PC-3 (cell line): Measurements from ENCODE around the gene FSTL5. TPM values are rescaled to one million over a fixed set of nuclear protein-coding genes. Genes with fewer than 3 reads are reported as not detected.

Experiments used
- ATAC-seq: fragments of 200-7000 bp; cut with Tn5 transposase; 2 replicates; pipeline ENCODE4 v1.9.1; 2020; ENCODE audit warnings: mild to moderate bottlenecking, moderate library complexity
- BruUV-seq: library from RNA; stranded (reverse); fragments of 400-500 nt; replicated peaks from 2 replicates; lab custom pipeline; 2021; lab: Mats Ljungman, UMichigan
- CTCF ChIA-PET: fragments of 300-600 bp; sonication (Branson Sonifier 250); formaldehyde crosslinking; loops from one replicate; lab custom pipeline; 2022; ENCODE audit warnings: antibody characterized with exemption; lab: Charles Lee
- POLR2A ChIA-PET: fragments of 300-600 bp; sonication (Branson Sonifier 250); formaldehyde crosslinking; loops from one replicate; lab custom pipeline; 2022; ENCODE audit warnings: antibody characterized with exemption; ENCODE audit not compliant: unreplicated experiment; lab: Charles Lee
- DNase-seq: peaks from one replicate; pipeline ENCODE4 v3.0.0-alpha.2; 2015
- H2AFZ ChIP-seq: fragments of 300-600 bp; sonication (generic); 2 replicates; pipeline ENCODE4 v1.6.0; 2016; ENCODE audit warnings: antibody characterized with exemption, low read length
- H3F3A ChIP-seq: fragments of 300-600 bp; sonication (generic); one replicate; pipeline ENCODE4 v1.6.0; 2017; ENCODE audit warnings: antibody characterized with exemption, low read length, control low read depth, mild to moderate bottlenecking; ENCODE audit not compliant: unreplicated experiment
- H3K27ac ChIP-seq: fragments of 300-600 bp; sonication (generic); 2 replicates; pipeline ENCODE4 v1.5.1; 2016; ENCODE audit warnings: mild to moderate bottlenecking, low read length
- H3K27me3 ChIP-seq: fragments of 300-600 bp; sonication (generic); 2 replicates; pipeline ENCODE4 v1.6.1; 2016; ENCODE audit warnings: low read length, mixed read lengths
- H3K36me3 ChIP-seq: fragments of 300-600 bp; sonication (generic); 2 replicates; pipeline ENCODE4 v1.6.1; 2016; ENCODE audit warnings: low read depth, mixed run types, low read length, mixed read lengths
- H3K4me1 ChIP-seq: fragments of 300-600 bp; sonication (generic); 2 replicates; pipeline ENCODE4 v1.5.1; 2016; ENCODE audit warnings: low read length; ENCODE audit not compliant: insufficient read depth
- H3K4me2 ChIP-seq: fragments of 300-600 bp; sonication (generic); 2 replicates; pipeline ENCODE4 v1.6.0; 2016; ENCODE audit warnings: low read length
- H3K4me3 ChIP-seq: fragments of 300-600 bp; sonication (generic); 2 replicates; pipeline ENCODE4 v1.5.1; 2016; ENCODE audit warnings: mild to moderate bottlenecking, low read length, mixed read lengths
- H3K79me2 ChIP-seq: fragments of 300-600 bp; sonication (generic); 2 replicates; pipeline ENCODE4 v1.6.1; 2017; ENCODE audit warnings: low read length, mixed read lengths
- H3K9ac ChIP-seq: fragments of 300-600 bp; sonication (generic); 2 replicates; pipeline ENCODE4 v1.6.0; 2016; ENCODE audit warnings: mild to moderate bottlenecking, low read length
- H3K9me2 ChIP-seq: fragments of 300-600 bp; sonication (generic); replicated peaks from 2 replicates; pipeline ENCODE4 v1.6.1; 2016; ENCODE audit warnings: mixed run types, low read length, mixed read lengths
- H3K9me3 ChIP-seq: fragments of 300-600 bp; sonication (generic); 2 replicates; pipeline ENCODE4 v1.6.1; 2016; ENCODE audit warnings: low read length, mixed read lengths
- H4K20me1 ChIP-seq: fragments of 300-600 bp; sonication (generic); 2 replicates; pipeline ENCODE4 v1.6.1; 2016; ENCODE audit warnings: low read length, mixed read lengths
- CTCF ChIP-seq: fragments of 300-600 bp; sonication (generic); conservative IDR thresholded peaks from 2 replicates; pipeline ENCODE4 v1.5.1; 2017; ENCODE audit warnings: antibody characterized with exemption, low read depth, mild to moderate bottlenecking, low read length
- EZH2 ChIP-seq: fragments of 300-600 bp; sonication (generic); IDR thresholded peaks from one replicate; pipeline ENCODE4 v1.6.1; 2017; ENCODE audit warnings: antibody characterized with exemption, mild to moderate bottlenecking, low read length; ENCODE audit not compliant: unreplicated experiment
- EZH2phosphoT487 ChIP-seq: fragments of 300-600 bp; sonication (generic); IDR thresholded peaks from 2 replicates; pipeline ENCODE4 v1.6.1; 2018; ENCODE audit warnings: mild to moderate bottlenecking, antibody characterized with exemption, low read length, borderline replicate concordance
- intact Hi-C: fragments of 100-400 bp; cut with micrococcal nuclease; formaldehyde crosslinking; loops from 2 replicates; pipeline ENCODE4 v1.9.0; 2023
- total RNA-seq: library from RNA; depleted of rRNA; stranded (reverse); fragments of >200 nt; gene quantifications from 2 replicates; pipeline ENCODE4 v1.2.3, GENCODE V29; 2014

The FSTL5 gene
- total RNA-seq, 1 experiment from 2014 or later: not detected

DNA sequence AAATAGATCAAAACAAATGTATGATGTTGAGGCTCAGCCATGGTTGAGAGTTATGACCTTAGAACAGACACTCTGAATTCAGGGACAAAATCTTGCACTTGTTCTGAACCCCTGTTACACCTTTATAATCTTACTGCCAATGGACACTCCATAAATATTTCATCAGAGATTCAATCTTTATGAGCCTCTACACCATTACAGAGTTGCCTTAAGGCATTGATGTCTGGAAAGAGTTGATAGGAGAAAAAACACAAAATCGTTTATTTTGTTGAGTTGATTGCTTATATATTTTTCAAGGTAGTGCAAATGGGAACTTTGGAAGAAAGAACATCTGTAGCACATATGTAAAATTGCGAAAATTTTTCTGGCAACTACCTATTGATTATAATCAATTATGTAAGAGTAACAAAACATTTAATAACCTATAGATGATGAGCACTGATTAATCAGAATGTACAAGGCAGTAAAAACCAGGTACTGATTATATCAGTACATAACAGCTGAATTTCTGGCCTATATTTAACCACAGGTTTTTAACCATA is 568.5 kb downstream of the FSTL5 start:
- no peaks in the 10 kb centered on the region for H3K27me3 ChIP-seq
- TF ChIP-seq CTCF (no peak), EZH2 (no peak), EZH2phosphoT487 (no peak)
- H3K79me2 ChIP-seq: no peaks in the 10 kb centered on the region
- ChIA-PET POLR2A (no interaction called here), CTCF (no interaction called here)
- no TSS peak for BruUV-seq
- H2AFZ ChIP-seq: no peak overlapping the region
- H3K36me3 ChIP-seq: no peaks in the 10 kb centered on the region
- H3K9ac ChIP-seq: no peak overlapping the region
- no peak overlapping the region for H3K4me3 ChIP-seq
- H4K20me1 ChIP-seq: no peaks in the 10 kb centered on the region
- H3K27ac ChIP-seq: no peak overlapping the region
- no peaks in the 10 kb centered on the region for H3K4me1 ChIP-seq
- no peaks in the 10 kb centered on the region for H3F3A ChIP-seq
- H3K9me3 ChIP-seq: no peaks in the 10 kb centered on the region
- no peak overlapping the region for H3K4me2 ChIP-seq
- no peaks in the 10 kb centered on the region for H3K9me2 ChIP-seq
- ATAC-seq: no peak
- intact Hi-C loops: no loop called here
- DNase-seq: no peak

DNA sequence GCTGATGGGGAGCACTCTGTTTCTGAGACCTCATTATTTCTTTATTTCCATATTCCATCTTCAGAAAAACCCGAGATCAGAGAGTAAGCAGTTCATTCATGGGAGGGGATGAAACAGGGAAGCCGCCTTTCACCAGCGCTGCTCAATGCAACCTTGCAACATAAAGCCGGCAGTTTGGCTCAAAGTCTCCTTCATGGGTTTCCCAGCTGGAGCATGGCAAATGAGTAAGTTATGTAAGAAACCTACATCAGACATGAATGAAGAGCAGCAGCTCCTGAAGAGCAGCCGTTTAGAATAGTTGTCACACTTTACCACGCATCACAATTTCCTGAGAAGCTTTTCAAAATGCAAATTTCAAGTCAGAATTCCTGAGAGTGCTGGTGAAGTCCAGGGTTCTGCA is 578.8 kb downstream of the FSTL5 start:
- Histone ChIP-seq H4K20me1 (no peaks in the 10 kb centered on the region), H3K79me2 (no peaks in the 10 kb centered on the region), H3K27me3 (no peaks in the 10 kb centered on the region), H3K4me2 (no peak overlapping the region), H3K4me3 (no peak overlapping the region), H2AFZ (no peak overlapping the region), H3K9me3 (no peaks in the 10 kb centered on the region), H3K36me3 (no peaks in the 10 kb centered on the region), H3K9ac (no peak overlapping the region), H3K9me2 (no peaks in the 10 kb centered on the region), H3F3A (no peaks in the 10 kb centered on the region), H3K4me1 (no peaks in the 10 kb centered on the region), H3K27ac (no peak overlapping the region)
- no peak for DNase-seq
- TF ChIP-seq EZH2phosphoT487 (no peak), EZH2 (no peak), CTCF (no peak)
- CTCF ChIA-PET: no interaction called here
- POLR2A ChIA-PET: no interaction called here
- ATAC-seq: no peak
- BruUV-seq: no TSS peak
- intact Hi-C loops: no loop called here

- no peak for DNase-seq
- no peaks in the 10 kb centered on the region for H3K36me3 ChIP-seq
- H3K27me3 ChIP-seq: no peaks in the 10 kb centered on the region
- no TSS peak for BruUV-seq
- no peaks in the 10 kb centered on the region for H3K9me2 ChIP-seq
- H4K20me1 ChIP-seq: no peaks in the 10 kb centered on the region
- ChIA-PET CTCF (no interaction called here), POLR2A (no interaction called here)
- H3K4me3 ChIP-seq: no peak overlapping the region
- intact Hi-C loops: no loop called here
- TF ChIP-seq EZH2: no peak
- TF ChIP-seq CTCF: no peak
- TF ChIP-seq EZH2phosphoT487: no peak
- H3F3A ChIP-seq: no peaks in the 10 kb centered on the region
- H3K4me2 ChIP-seq: no peak overlapping the region
- ATAC-seq: no peak
- no peaks in the 10 kb centered on the region for H3K9me3 ChIP-seq
- H3K9ac ChIP-seq: no peak overlapping the region
- no peak overlapping the region for H2AFZ ChIP-seq
- H3K27ac ChIP-seq: no peak overlapping the region
- no peaks in the 10 kb centered on the region for H3K4me1 ChIP-seq
- no peaks in the 10 kb centered on the region for H3K79me2 ChIP-seq
Measured at GRCh38 chr4:161583549-161583948, 580.3 kb downstream of the FSTL5 start.
